Effector CD8-positive, alpha-beta T cell (primary cell): ENCODE results near the gene MAT2A.
A peak's percentile ranks its signal among the peaks of the same experiment; 100 is the strongest.
"Not testable (repeated sequence)": the region's sequence is repeated elsewhere in the genome, so short reads cannot be mapped to it uniquely, and the experiment has no call there.

ENCODE experiments used
- DNase-seq: peaks from one replicate; lab custom pipeline; 2025; lab: John Stamatoyannopoulos, UW

MAT2A gene

GRCh38 chr2:85579266-85579935 lies 40.4 kb downstream of the MAT2A start:
- DNase-seq, result no peak

- DNase-seq, result no peak
These were observed 41.2 kb downstream of the MAT2A start for GRCh38 chr2:85580206-85580605.

GRCh38 chr2:85582492-85582891 lies 43.5 kb downstream of the MAT2A start:
- DNase-seq, result no peak

GRCh38 chr2:85583667-85584353 lies 44.8 kb downstream of the MAT2A start:
- DNase-seq, result peak; percentile 23

- DNase-seq, result no peak
These were observed 45.4 kb downstream of the MAT2A start, which contains the start of gene VAMP5 for GRCh38 chr2:85584354-85584856. TSS of gene VAMP5 (plus strand) at chr2:85584431. CDS start at chr2:85584491, 60 bp downstream.

- no peak for DNase-seq
These were observed 46.2 kb downstream of the MAT2A start for GRCh38 chr2:85584857-85585780.

GRCh38 chr2:85585781-85586105 lies 46.8 kb downstream of the MAT2A start:
- DNase-seq, result no peak

- no peak for DNase-seq
These were observed 49.3 kb downstream of the MAT2A start for GRCh38 chr2:85588236-85588635.

- DNase-seq, result no peak
These were observed 49.7 kb downstream of the MAT2A start for GRCh38 chr2:85588645-85589044.

GRCh38 chr2:85589181-85589580 lies 50.2 kb downstream of the MAT2A start:
- DNase-seq, result no peak

- no peak for DNase-seq
These were observed 51.2 kb downstream of the MAT2A start for GRCh38 chr2:85589982-85590791.

GRCh38 chr2:85590950-85591349 lies 52.0 kb downstream of the MAT2A start:
- DNase-seq, result no peak

- DNase-seq, result no peak
These were observed 52.6 kb downstream of the MAT2A start for GRCh38 chr2:85591563-85591962.

- not testable (repeated sequence) for DNase-seq
These were observed 53.3 kb downstream of the MAT2A start for GRCh38 chr2:85592299-85592698.

GRCh38 chr2:85593023-85593422 lies 54.1 kb downstream of the MAT2A start:
- no peak for DNase-seq
